ENCODE results near the gene HERC4. TPM values are rescaled to one million over a fixed set of nuclear protein-coding genes. Genes with fewer than 3 reads are reported as not detected.
A peak's percentile ranks its signal among the peaks of the same experiment; 100 is the strongest.

Gene HERC4
- total RNA-seq: 10 to 100 TPM; 22.0 to 22.5 TPM

- DNase-seq (ENCODE audit: low spot score): peak; percentile 93
- peak within 1 kb of the TSS; percentile 76 to 92 for H3K4me3 ChIP-seq
- H3K9me3 ChIP-seq: no peaks in the 10 kb centered on the region
- peak within 1 kb of the TSS; percentile 98 to 100 for H3K27ac ChIP-seq
- no peaks in the 10 kb centered on the region for H3K27me3 ChIP-seq
- TF ChIP-seq CTCF (IDR thresholded peaks at IDR 0.05): no peak
- H3K4me1 ChIP-seq: peaks cover 2 to 38% of the 10 kb centered on the region in 2 donors
- H3K36me3 ChIP-seq: peaks cover 4% of the 10 kb centered on the region
Measured at GRCh38 chr10:68074775-68075549, at the start of gene HERC4. Gene HERC4 (minus strand): TSS chr10:68075283. CDS start chr10:68073108, 2,175 bp downstream.

GRCh38 chr10:68124718-68125117 lies 49.6 kb upstream of the HERC4 start:
- Histone ChIP-seq H3K4me1 (peaks cover 0 to 7% of the 10 kb centered on the region in 2 donors), H3K27ac (no peak overlapping the region), H3K9me3 (no peaks in the 10 kb centered on the region), H3K36me3 (peaks cover 14% of the 10 kb centered on the region), H3K27me3 (no peaks in the 10 kb centered on the region), H3K4me3 (no peak overlapping the region)
- TF ChIP-seq CTCF (IDR thresholded peaks at IDR 0.05): no peak
- DNase-seq (ENCODE audit: low spot score): no peak

- no peak for TF ChIP-seq CTCF (IDR thresholded peaks at IDR 0.05)
- no peaks in the 10 kb centered on the region for H3K27me3 ChIP-seq
- H3K4me1 ChIP-seq: peaks cover 0 to 7% of the 10 kb centered on the region in 2 donors
- no peaks in the 10 kb centered on the region for H3K9me3 ChIP-seq
- DNase-seq (ENCODE audit: low spot score): no peak
- no peak overlapping the region for H3K4me3 ChIP-seq
- H3K36me3 ChIP-seq: peaks cover 14% of the 10 kb centered on the region
- no peak overlapping the region for H3K27ac ChIP-seq
Measured at GRCh38 chr10:68121852-68122251, 46.8 kb upstream of the HERC4 start.

- no peak for DNase-seq (ENCODE audit: low spot score)
- TF ChIP-seq CTCF (IDR thresholded peaks at IDR 0.05): no peak
- Histone ChIP-seq H3K4me1 (peaks cover 0 to 7% of the 10 kb centered on the region in 2 donors), H3K27me3 (no peaks in the 10 kb centered on the region), H3K36me3 (peaks cover 14% of the 10 kb centered on the region), H3K27ac (no peak overlapping the region), H3K9me3 (no peaks in the 10 kb centered on the region), H3K4me3 (no peak overlapping the region)
Measured at GRCh38 chr10:68121020-68121743, 46.1 kb upstream of the HERC4 start.

- no peak overlapping the region for H3K4me3 ChIP-seq
- peaks cover 0 to 7% of the 10 kb centered on the region in 2 donors for H3K4me1 ChIP-seq
Measured at GRCh38 chr10:68118657-68119056, 43.6 kb upstream of the HERC4 start.

More at GRCh38 chr10:68118657-68119056, 43.6 kb upstream of the HERC4 start:
- Histone ChIP-seq H3K9me3 (no peaks in the 10 kb centered on the region), H3K27ac (no peak overlapping the region), H3K36me3 (peaks cover 14% of the 10 kb centered on the region), H3K27me3 (no peaks in the 10 kb centered on the region)
- TF ChIP-seq CTCF (IDR thresholded peaks at IDR 0.05): no peak
- DNase-seq (ENCODE audit: low spot score): no peak

Measured in right atrium auricular region (tissue), 2 donors.